HG03442 (cell line): ENCODE measurements around the gene CFAP107.

Experiments
- ATAC-seq: cut with Tn5 transposase; IDR thresholded peaks from one replicate; pipeline ENCODE4 v1.9.1; 2021; ENCODE audit warnings: mild to moderate bottlenecking, moderate library complexity; ENCODE audit not compliant: unreplicated experiment

The CFAP107 gene

DNA sequence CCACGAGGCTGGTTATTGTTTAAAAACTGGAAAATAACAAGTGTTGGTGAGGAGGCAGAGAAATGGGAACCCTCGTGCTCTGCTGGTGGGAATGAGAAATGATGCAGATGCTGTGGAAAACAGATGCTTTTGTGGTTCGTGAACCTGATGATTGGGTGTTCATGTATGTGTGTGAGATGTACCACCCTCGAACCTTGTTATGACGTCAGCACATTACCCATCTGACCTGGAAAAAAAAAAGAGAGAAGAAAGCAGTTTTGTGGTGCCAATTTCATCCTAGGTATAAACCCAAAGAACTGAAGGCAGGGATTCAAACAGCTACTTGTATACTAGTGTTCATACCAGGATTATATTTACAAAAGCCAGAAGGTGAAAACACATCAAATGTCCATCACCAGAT lies 6.4 kb upstream of the CFAP107 start:
- ATAC-seq = no peak

DNA sequence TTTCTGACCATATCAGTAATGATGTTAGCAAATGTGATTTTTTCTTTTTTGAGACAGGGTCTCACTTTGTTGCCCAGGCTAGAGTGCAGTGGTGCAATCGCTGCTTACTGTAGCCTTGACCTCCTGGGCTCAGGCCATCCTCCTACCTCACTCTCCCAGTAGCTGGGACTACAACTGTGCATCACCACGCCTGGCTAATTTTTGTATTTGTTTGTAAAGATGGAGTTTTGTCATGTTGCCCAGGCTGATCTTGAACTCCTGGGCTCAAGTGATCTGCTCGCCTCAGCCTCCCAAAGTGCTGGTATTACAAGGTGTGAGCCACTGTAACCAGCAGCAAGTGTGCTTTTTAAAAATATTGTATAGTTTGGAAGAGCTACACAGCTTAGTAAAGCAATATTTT lies 4.1 kb upstream of the CFAP107 start:
- no peak for ATAC-seq

DNA sequence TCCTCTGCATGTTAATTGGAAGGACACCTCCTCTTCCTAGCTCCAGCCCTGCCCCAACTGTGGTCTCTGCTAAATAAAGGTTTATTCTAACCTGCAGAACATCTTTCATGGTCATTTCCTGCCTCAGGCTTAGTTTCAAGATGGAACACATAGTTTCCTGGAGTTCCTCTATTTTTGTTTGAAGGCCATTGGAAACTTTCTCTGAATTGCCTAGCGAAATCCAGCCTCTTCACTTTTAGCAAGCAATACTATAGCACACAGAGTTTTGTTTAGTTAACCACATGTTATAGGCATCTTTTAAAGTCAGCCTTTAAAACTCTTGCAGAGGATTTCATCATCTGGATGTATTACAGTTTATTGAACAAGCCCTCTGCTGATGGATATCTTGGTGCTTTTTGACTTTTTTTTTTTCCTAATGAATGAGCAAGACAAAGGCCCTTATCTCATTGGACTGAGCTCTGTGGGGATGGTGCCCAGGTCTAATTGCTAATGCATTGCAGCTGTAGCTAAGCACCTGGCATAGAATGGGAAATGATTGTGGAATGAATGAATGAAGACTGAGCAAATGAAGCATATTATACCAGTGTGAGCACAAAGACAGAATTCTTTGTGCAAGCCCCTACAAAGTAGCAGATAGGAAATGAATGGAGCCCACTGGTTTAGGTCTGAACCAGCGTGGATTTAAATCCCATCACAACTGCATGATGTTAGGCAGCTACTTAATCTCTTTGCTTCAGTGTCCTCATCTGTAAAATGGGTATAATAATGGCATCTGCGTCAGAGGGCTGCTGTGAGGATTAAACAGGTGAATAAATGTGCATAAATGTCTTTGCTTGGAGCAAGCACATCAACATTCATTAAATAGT lies 641 bp upstream of the CFAP107 start:
- ATAC-seq = no peak

DNA sequence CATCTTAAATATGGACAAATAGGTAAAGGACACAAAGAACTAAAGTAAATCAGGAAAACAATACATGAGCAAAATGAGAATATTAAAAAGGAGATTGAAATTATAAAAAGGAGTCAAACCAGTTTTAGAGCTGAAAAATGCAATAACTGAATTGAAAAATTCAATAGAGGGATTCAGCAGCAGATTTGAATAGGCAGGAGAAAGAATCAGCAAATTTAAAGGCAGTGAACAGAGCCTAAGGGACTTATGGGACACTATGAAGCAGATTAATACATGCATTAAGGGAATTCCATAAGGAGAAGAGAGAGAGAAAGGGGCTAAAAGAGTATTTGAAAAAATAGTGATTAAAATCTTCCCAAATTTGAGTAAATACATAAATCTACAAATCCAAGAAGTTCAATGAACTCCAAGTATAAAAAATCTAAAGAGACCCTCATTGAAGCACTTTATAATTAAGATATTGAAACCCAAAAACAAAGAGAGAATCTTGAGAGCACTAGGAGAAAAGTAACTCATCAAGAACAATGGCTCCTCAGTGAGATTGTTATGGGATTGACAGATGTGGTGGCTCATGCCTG lies 2.9 kb downstream of the CFAP107 start:
- ATAC-seq = no peak

DNA sequence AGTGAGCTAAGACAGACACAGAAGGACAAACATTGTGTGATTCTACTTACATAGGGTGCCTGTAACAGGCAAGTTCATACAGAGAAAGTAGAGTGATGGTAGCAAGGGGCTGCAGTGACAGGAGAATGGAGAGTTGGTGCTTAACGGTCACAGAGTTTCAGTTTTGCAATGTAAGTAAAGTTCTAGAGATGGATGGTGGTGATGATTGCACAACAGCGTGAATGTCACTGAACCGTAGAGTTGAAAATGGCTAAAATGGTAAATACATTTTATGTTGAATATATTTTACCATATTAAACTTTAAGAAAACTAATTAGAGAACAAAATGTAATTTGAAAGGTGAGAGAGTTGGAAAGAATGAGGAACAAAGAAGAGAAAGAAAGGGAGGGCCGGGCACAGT lies 8.7 kb downstream of the CFAP107 start:
- no peak for ATAC-seq

DNA sequence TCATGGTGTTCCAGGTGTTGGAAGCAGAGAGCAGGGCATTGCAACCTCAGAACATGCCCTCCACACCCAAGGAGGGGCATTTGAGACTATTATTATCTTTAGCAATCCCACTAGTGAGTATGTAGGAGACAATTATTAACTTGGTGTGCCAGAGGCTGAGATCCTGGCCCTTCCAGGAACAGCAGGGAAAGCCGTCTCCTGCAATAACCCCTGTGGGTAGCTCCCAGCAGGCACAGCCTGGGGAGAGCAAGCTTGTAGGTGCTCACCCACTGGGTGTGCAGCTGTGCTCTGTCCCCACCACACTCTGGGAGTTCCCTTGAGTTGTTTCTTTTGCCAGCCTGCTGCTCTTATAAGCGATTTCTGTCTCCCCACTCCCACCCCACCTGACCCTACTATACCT lies 10.3 kb downstream of the CFAP107 start:
- no peak for ATAC-seq

DNA sequence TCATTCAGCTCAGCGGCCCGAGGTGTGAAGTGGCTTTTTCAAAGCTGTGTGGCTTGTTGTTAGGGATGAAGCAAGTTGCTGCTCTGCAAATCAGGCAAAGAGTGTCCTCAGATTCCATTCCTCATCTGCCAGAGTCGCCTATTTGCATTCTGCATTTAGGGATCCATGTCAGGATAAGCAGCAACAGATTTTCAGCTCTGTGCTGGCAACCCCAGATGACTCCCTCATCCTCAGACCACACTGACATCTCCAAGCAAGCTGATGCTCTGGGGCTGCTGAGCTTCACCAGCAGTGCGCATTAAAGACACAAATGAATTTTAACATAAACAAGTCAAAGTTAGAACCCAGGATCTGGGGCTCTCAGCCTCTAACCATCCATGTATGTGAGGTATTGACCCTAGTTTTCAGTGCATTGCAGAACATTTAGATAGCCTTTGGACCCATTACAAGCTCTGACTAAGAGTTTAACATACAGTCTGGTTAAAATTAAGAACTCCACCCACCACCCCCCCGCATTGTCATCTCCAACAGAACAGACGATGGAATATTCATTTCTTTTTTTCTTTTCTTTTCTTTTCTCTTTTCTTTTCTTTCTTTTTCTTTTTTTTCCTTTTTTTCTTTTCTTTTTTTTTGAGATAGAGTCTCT lies 10.9 kb downstream of the CFAP107 start:
- ATAC-seq = no peak

DNA sequence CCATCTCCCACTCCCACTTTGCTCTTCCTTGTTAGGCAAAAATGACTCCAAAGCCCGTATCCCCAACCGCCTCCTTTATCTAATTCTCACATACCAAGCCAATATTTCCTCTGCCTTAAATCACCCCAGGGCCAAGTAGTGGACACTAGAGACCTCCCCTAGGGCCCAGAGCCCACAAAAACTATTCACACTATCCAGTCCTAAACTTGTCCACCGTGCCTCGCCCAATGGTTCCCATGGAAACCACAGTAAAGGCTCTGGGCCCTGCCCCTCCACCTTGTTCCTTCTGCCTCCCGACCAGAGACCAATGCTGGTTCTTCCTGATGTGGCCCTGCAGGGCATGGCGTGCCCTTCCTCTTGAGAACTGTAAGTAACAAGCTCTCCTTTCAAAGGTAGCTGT lies 11.8 kb downstream of the CFAP107 start:
- no peak for ATAC-seq

DNA sequence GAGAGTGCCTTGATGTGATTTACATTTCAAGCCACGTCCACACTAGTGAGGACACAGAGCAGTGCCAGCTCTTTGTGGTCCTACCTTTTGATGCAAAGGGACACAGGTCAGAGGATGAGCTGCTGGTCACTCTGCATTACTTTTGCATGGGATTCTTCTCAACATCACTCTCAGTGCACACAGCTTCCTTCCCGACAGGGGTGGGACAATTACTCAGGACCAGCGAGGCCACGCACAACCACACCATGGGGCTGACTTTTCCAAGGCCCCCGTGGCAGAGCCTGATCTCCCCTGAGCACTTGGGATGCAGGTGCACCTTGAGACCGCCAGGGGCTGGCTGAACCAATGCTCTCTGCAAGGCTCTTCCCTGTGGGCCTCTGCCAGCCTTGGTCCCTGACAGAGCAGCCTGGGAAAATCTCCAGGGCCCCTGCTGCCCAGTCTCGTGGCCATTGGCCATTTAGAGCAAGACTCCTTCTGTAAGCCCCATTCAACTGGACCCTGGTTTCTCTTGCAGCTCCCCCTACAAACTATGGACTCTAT lies 14.3 kb downstream of the CFAP107 start:
- ATAC-seq = no peak

DNA sequence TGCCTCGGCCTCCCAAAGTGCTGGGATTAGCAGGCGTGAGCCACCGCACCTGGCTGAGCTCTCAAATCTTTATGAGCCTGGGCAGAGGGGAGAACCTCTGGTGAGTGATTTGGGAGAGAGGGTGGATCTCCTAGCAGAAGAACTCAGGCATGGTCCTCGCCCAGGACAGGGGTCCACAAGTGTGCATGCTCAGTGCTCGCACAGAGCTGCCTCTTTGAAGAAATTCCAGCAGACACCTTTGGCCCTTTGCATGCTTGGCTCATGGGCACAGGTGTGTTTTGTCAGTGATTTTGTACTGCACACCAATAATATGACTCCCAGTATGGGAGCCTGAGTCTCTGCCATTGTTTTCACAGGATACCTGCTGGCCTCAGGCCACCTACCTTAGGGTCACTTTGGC lies 15.8 kb downstream of the CFAP107 start:
- no peak for ATAC-seq

DNA sequence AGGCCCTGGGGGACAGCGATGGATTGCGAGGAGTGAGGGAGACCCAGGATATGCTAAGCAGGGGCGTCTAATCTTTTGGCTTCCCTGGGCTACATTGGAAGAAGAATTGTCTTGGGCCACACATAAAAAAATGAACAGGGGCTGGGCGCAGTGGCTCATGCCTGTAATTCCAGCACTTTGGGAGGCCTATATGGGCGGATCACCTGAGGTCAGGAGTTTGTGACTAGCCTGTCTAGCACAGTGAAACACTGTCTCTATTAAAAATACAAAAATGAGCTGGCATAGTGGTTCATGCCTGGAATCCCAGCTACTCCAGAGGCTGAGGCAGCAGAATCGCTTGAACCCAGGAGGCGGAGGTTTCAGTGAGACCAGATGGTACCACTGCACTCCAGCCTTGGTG lies 16.8 kb downstream of the CFAP107 start:
- no peak for ATAC-seq

DNA sequence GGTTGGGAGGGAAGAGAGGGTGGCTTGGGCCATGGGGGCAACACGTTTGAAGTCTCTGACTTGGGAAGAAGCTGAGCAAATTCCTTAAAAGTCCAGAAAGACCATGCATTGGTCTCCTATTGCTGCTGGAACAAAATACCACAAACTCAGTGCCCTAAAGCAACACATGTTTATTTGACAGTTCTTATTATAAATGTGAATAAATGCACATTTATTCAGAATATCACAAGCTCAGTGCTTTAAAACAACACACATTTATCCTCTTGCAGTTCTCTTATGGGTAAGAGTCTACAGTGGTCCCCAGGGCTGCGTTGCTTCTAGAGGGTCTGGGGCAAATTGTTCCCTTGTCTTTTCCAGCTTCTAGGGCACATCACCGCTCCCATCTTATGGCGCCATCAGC lies 17.5 kb downstream of the CFAP107 start:
- ATAC-seq = no peak

DNA sequence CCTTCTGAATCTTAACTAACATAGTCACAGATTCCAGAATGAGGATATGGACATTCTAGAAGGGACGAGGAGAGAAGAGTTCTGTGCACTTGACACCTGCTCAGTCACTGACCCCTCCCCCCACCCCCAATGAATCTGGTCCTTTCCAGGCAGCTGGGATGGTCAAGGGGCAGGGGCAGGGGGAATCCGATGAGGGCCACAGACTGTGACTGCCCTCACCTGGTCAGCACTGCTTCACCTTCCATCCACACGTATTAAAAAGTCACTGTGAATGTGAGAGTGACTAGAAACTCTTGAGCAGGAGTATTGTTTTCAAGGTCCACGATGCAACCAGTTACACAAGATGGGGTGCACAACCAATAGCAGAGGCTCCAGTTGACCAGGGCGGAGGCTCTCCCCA lies 18.0 kb downstream of the CFAP107 start:
- ATAC-seq = no peak

DNA sequence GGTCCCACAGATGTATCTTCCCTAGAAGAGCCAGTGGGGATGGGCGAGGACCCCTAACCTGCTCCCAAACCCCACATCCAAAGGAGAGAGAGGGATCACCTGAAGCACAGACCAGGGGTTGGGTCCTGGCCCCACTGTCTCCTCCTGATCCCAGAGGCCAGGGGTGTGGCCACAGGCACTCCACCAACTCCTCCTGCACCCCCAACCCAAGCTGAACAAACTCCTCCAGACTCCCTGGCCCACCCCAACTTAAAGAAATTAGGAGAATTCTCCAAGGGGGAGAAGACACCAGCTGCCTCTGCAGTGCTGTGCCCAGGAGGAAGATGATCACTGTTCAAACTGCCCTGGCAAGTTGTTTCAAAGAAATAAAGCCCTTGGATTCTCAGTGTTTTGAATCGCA lies 23.0 kb downstream of the CFAP107 start:
- ATAC-seq = no peak

DNA sequence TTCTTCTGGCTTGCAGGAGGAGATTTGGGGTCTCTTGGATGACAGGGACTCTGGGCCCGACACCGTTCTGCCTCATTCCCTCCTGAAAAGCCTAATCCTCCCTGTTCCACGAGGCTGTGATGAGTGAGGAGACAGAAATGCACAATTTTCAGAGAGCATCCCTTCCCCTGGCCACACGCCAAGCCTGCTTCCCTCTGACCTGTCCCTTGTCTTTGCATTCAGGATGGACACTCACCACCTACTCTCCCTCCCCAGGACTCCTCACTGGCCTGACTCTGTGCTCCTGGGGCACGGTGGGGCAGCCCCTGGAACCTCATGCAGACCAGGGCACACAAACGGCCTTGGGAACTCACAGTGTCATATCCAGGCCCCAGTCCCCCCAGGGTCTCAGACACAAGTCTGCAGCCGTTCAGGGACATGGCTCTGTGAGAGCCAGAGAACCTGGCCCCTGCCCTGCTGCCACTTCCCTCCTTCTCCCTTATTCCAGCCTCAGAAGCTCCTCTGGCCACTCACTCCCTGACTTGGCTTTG lies 24.0 kb downstream of the CFAP107 start:
- no peak for ATAC-seq

DNA sequence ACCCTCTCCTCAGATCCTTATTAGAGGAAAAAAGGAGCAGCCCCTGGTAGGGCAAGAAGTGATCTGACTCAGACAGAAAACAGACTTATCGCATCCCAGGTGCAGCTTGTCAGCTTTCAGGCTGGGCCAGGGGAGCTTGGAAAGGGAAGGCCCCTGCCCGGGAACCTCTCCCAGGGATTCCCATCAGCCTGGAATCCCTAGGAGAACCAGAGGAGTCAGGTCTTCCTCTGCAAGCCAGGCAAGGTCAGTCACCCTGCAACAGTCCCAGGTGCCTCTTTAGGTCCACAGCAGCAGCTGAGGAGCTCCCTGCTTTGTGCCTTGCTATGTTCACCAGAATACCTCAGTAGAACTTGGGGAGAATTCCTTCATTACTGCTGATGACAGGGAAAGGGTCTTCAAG lies 24.6 kb downstream of the CFAP107 start:
- no peak for ATAC-seq

DNA sequence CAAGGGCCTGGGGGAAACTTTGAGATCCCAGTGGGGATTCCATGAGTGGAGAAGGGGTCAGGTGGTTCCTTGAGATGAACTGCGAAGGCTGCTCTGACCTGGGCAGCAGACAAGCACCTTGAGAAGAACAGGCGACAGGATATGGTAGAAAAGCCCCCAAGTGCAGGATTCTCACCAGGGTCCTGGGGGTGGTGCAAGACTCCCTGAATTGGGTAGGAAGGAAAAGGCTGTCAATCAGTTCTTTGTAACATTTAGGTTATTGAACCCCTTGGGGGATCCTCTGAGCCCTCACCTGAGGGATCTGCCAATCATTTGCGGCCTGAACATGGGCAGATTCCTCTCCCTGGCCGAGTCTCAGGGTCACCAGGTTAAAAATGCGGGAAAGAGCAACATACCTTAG lies 25.2 kb downstream of the CFAP107 start:
- ATAC-seq = no peak

DNA sequence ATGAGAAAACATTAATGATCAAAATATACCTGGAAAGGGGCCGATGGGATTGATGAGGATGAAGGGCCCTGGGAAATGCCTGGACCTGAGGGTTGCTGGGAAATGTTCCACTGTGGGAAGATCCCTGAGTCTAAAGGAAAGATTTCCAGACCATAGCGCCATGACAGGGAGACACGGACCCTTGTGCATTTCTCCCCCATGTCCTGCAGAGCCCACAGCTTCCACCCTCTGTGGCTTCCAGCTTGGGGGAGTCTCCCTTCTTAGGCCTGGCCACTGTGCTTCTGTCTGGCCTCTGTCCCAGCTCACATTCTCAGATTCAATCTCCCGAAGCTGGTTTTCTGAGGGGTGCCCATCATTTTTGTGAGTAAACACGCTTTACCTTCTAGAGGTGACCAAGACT lies 26.5 kb downstream of the CFAP107 start:
- no peak for ATAC-seq

DNA sequence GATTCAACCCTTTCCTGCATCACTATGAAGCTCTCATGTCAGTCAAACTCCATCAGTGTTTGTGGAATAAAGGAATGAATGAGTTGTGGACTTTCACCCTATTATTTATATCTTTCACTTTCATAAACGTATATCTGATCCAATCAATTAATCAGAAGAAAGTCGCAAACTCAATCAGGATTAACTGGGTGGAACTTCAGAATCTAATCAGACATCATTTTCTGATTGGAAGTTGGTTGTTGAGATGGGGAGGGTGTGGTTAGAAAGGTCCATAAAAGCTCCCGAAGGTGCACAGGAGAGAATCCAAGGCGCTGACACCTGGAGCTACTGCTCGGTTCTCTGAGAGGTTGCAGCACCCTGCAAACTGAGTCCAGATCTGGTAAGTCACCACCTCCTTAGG lies 27.4 kb downstream of the CFAP107 start, which contains the start of gene PRAMEF12:
TSS of gene PRAMEF12 (plus strand) at position 301 of the 400 bp plus-strand sequence. CDS start 1,130 bp downstream, outside the sequence.
- no peak for ATAC-seq

DNA sequence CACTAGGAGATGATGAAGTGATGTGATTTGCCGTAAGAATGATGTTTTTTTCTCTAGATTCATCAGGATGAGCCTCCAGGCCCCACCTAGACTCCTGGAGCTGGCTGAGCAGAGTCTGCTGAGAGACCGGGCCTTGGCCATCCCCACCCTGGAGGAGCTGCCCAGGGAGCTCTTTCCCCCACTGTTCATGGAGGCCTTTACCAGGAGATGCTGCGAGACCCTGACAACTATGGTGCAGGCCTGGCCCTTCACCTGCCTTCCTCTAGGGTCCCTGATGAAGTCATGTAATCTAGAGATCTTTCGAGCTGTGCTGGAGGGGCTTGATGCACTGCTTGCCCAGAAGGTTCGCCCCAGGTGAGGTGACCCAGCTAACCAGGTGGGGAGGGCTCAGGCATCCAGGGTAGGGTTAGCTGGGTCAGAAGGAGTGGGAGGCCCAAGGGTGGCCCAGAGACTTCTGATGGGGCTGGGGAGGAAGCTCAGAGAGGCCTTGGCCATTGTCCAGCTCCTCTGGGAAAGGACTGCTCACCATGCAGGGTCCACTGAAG lies 28.9 kb downstream of the CFAP107 start:
- ATAC-seq = no peak

DNA sequence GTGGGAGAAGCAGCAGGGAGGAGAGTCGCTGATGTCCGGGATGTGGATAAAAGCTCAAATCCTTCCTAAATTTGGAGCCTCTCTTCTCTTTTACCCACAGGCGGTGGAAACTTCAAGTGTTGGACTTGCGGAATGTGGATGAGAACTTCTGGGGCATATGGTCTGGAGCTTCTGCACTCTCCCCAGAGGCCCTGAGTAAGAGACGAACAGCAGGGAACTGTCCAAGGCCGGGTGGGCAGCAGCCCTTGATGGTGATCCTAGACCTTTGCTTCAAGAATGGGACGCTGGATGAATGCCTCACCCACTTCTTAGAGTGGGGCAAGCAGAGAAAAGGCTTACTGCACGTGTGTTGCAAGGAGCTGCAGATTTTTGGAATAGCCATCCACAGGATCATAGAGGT lies 29.4 kb downstream of the CFAP107 start:
- no peak for ATAC-seq
